Mesodermal cell (in vitro differentiated cells): ENCODE data around the gene ARL5C.

Experiments
- H3K27ac ChIP-seq: 2 replicates; pipeline ENCODE4 v1.7.0; 2013; ENCODE audit warnings: mild to moderate bottlenecking, low read depth, low read length, moderate library complexity; ENCODE audit not compliant: severe bottlenecking
- H3K36me3 ChIP-seq: 2 replicates; pipeline ENCODE4 v1.7.1; 2013; ENCODE audit warnings: mild to moderate bottlenecking, low read length, moderate library complexity; ENCODE audit not compliant: control insufficient read depth, insufficient read depth
- H3K4me1 ChIP-seq: one replicate; pipeline ENCODE4 v1.7.1; 2013; ENCODE audit warnings: mild to moderate bottlenecking, low read length; ENCODE audit not compliant: insufficient read depth, control insufficient read depth, poor library complexity, severe bottlenecking
- H3K4me3 ChIP-seq: 2 replicates; pipeline ENCODE4 v1.7.0; 2013; ENCODE audit warnings: low read length, control low read depth, mild to moderate bottlenecking; ENCODE audit not compliant: insufficient read depth, poor library complexity, severe bottlenecking; ENCODE audit errors: extremely low read depth
- H3K9me3 ChIP-seq: 2 replicates; pipeline ENCODE4 v1.7.1; 2013; ENCODE audit warnings: mild to moderate bottlenecking, low read length, moderate library complexity; ENCODE audit not compliant: control insufficient read depth
- WGBS, 2 experiments: methylation state at CpG; one replicate each; pipeline ENCODE4 v1.1.5; 2013; ENCODE audit warnings: missing lambda C conversion rate in 2 of 2; ENCODE audit not compliant: insufficient coverage in 2 of 2; 5-methylcytosine and 5-hydroxymethylcytosine counted together

The ARL5C gene

DNA sequence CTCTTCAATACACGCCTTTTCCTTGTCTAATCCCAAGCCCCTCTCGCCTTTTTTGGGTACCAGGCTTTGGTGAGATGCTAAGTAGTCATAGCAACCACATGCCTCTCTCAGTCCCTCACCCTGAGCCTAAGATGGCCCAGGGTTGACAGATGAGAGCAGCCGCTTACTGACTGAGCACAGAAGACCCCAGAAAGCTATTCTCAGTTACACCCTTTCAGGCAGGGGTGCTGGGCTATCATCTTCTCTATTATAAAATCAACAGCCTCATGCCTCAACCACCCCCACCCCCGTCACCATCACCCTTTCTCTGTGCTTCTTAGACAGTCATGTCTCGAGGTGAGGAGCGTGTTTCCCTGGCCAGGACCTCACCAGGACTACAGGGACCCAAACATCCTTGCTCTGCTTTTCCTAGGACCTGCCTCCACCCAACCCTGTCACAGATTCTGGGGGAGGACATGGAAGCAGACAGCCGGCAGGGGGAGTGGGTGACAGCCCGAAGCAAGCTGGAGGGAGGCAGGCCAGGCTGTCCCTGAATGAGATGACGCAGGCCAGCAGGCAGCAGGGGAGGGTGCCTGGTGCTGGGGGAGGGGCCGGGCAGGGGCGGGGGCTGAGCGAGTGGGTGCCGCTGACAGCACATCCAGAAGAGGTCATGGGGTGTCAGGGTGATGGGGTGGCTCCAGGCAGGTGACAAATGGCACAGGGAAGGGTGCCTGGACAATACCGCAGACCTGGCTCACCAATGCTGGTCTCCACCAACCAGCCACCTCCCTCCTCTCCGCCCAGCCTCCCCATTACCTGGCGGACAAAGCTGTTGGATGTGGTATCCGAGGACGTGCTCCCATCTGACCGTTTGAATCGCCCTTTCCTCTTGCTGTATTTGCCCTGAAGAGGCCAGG is 28.4 kb upstream of the ARL5C start:
- Histone ChIP-seq H3K4me1 (peaks cover 19% of the 10 kb centered on the region), H3K9me3 (no peaks in the 10 kb centered on the region), H3K27ac (peak overlapping the region; percentile 20), H3K36me3 (peaks cover 36% of the 10 kb centered on the region), H3K4me3 (peak overlapping the region; percentile 18)
- WGBS, 2 experiments: 42% methylated on average over 11 to 13 of the region's 20 CpGs

DNA sequence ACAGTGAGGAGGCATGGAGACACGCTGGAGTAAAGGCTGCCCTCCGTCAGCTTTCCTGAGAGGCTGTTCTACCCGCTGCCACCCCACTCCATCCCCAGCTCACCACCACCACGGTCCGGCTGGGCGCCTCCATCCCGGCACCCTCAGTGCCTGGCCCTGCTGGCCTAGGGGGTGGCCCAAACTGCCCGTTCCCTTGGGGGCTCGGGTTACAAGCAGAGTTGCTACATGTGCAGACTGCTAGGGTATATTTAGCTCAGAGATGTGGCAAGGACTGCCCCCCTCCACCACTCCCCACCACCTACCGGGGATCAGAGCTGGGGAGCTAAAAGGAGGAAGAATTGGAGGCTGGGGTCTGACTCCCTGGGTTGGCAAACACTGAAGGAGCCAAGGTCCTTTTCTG is 27.4 kb upstream of the ARL5C start:
- WGBS, 2 experiments: 78 to 95% methylated on average over 3 to 6 of the region's 10 CpGs
- H3K9me3 ChIP-seq: no peaks in the 10 kb centered on the region
- no peak overlapping the region for H3K27ac ChIP-seq
- H3K36me3 ChIP-seq: peaks cover 46% of the 10 kb centered on the region
- H3K4me1 ChIP-seq: peaks cover 19% of the 10 kb centered on the region
- H3K4me3 ChIP-seq: no peak overlapping the region

DNA sequence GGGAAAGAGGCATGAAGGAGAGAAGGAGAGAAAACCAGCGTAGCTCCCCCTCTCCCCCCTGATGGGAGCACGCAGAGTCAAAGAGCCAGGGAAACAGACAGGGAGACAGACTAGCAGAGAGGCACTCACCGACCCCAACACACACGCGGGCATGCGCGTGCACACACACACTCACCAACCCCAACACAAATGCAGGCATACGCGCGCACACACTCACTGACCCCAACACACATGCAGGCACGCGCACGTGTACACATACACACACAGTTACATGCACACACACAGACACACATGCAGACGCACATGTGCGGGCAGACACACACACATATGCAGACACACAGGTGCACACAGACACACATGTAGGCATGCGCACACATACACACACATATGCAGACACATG is 26.9 kb upstream of the ARL5C start:
- peaks cover 19% of the 10 kb centered on the region for H3K4me1 ChIP-seq
- WGBS, 2 experiments: 92 to 99% methylated on average over 11 to 16 of the region's 16 CpGs
- no peaks in the 10 kb centered on the region for H3K9me3 ChIP-seq
- H3K36me3 ChIP-seq: peaks cover 46% of the 10 kb centered on the region
- H3K27ac ChIP-seq: no peak overlapping the region
- no peak overlapping the region for H3K4me3 ChIP-seq

DNA sequence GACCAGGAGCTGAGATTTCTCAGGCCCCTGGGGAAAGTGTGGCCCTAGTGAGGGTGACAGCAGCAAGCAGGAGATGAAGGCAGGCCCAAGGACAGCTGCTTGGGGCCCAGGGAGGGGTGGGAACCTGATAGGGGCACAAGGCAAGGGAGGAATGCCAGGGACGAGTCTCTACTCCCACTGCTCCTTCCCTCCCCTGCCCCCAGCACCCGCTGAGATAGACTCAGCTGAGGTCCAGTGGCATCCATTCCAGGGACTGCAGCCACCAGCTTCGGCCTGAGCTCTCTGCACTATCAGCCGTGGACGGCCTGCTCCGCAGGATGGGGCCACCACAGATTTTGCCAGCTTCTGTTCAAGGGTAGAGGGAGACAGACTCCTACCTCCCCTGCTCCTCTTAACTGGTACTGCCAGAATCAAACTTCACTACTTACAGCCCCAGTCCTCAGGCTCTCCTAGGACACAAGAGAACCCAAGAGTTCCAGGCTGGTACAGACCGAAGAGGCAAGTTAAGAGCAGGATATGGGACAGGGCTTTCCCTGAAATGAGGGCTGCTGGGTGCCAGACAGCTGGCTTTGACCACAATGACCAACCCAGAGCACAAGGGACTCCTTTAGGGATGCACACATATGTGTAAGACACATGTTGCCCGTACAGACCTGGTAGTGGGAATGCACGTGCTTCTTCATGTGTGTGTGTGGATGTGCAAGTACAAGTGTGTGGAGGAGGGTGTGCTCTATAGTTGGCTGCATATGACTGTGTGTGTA is 26.0 kb upstream of the ARL5C start:
- 91 to 99% methylated on average over 7 of the region's 9 CpGs for WGBS, 2 experiments

DNA sequence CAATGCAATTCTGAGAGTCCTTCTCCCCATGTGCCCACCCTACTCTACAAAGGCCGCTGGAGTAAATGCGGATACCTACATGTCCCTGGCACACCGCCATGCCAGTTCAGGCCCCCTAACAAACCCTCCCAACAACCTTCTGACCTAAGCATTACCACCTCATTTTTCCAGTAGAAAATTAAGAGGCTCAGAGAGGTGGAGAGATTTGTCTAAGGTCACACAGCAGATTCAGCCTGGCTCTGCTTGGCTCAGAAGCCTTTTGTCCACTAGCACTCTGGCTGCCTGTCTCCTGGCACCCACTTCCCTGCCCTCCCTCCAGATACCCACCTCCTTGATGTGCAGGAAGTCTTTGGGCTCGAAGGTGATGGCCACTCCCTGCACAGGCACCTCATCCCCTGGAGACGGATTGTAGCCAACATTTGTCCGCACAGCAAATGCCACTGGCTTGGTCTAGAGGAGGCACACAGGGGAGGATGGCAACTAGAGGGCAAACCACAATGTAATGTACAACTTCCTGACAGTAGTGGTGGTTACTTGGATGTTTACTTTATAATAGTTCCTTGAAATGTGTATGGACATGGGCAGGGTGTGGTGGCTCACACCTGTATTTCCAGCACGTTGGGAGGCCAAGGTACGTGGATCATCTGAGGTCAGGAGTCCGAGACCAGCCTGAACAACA is 21.3 kb upstream of the ARL5C start:
- no peak overlapping the region for H3K27ac ChIP-seq
- 89 to 92% methylated on average over 7 to 8 of the region's 9 CpGs for WGBS, 2 experiments
- no peak overlapping the region for H3K4me3 ChIP-seq
- peaks cover 76% of the 10 kb centered on the region for H3K36me3 ChIP-seq
- H3K9me3 ChIP-seq: no peaks in the 10 kb centered on the region
- no peaks in the 10 kb centered on the region for H3K4me1 ChIP-seq

More for the DNA sequence above, 26.0 kb upstream of the ARL5C start:
- Histone ChIP-seq H3K4me1 (peaks cover 19% of the 10 kb centered on the region), H3K36me3 (peaks cover 52% of the 10 kb centered on the region), H3K4me3 (no peak overlapping the region), H3K9me3 (no peaks in the 10 kb centered on the region), H3K27ac (no peak overlapping the region)

DNA sequence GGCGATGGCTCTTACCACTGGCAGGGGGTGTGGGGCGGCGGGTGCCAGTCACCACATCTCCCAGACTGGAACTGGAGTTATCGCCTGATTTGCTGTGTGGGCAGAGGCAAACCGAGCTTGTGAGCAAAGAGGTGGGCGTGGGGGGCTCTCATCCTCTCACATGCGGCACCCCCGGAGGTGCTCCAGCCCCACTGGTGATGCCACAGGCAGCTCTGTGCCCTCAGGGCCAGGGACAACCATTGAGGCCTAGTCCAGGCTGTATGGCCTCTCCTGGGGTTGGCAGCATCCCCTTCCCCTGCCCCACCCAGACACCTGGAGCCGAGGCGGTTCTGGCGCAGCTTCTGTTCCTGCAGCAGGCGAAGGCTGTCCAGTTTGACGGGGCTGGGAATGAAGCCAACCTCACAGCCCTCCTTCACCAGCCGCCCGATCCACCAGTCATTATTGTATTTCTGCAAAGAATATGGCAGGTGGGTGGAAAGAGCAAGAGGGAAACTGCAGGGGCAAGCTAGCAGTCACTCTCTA is 20.6 kb upstream of the ARL5C start:
- WGBS, 2 experiments: 95 to 96% methylated on average over 11 to 12 of the region's 15 CpGs
- H3K27ac ChIP-seq: no peak overlapping the region
- peaks cover 79% of the 10 kb centered on the region for H3K36me3 ChIP-seq
- no peak overlapping the region for H3K4me3 ChIP-seq
- no peaks in the 10 kb centered on the region for H3K4me1 ChIP-seq
- H3K9me3 ChIP-seq: no peaks in the 10 kb centered on the region

DNA sequence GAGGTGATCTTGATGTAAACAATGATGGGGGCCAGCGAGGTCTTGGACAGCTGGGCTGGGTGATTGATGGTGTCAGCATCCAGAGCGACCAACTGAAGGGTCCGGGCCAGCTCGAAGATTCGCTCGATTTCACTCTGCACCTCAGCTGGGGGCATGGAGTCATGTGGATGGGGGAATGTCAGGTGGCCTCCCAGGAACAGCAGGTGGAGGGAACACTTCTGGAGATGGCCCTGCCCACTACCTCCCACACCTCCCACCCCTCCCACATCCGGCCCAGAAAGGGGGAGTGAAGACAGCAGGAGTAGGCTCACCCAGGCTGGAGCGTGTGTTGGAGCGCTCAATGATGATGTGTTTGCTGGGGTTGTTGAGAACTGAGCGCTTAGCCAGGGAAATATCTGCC is 17.8 kb upstream of the ARL5C start:
- Histone ChIP-seq H3K9me3 (no peaks in the 10 kb centered on the region), H3K36me3 (peaks cover 77% of the 10 kb centered on the region), H3K4me3 (no peak overlapping the region), H3K4me1 (no peaks in the 10 kb centered on the region), H3K27ac (no peak overlapping the region)
- WGBS, 2 experiments: 60 to 94% methylated on average over 1 to 9 of the region's 10 CpGs

DNA sequence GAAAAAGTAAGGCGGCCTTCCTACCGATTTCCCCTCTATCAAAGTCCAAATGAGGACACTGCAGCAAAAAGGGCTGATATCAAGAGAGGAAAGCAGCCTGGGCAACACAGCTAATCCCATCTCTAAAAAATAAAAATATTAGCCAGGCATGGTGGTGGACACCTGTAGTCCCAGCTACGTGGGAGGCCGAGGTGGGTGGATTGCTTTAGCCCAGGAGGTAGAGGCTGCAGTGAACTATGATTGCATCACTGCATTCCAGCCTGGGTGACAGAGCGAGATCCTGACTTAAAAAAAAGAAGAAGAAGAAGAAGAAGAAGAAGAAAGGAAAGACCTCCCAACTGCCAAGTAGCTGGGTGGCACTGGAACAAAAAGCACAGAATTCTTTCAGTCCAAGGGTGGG is 17.1 kb upstream of the ARL5C start:
- no peak overlapping the region for H3K4me3 ChIP-seq
- no peaks in the 10 kb centered on the region for H3K4me1 ChIP-seq
- 97 to 100% methylated on average over 1 to 3 of the region's 5 CpGs for WGBS, 2 experiments
- H3K27ac ChIP-seq: no peak overlapping the region
- H3K9me3 ChIP-seq: no peaks in the 10 kb centered on the region
- H3K36me3 ChIP-seq: peaks cover 76% of the 10 kb centered on the region

DNA sequence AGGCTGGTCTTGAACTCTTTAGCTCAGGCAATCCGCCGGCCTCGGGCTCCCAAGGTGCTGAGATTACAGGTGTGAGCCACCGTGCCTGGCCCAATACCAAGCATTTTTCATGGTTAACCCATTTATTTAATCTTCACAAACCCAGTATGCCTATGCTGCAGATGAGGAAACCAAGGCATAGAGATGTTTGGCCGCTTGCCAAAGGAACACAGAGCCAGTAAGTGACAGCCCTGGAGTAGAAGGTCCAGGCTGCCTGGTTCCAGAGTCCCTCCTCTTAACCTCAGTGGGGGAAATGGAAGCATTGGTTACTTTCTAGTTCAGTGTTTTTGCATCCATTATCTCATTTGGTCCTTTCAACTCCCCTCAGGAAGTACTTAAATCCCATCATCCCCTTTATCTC is 15.3 kb upstream of the ARL5C start:
- Histone ChIP-seq H3K9me3 (no peaks in the 10 kb centered on the region), H3K36me3 (peaks cover 81% of the 10 kb centered on the region), H3K4me3 (no peak overlapping the region), H3K4me1 (no peaks in the 10 kb centered on the region), H3K27ac (no peak overlapping the region)
- 91 to 100% methylated on average over 4 to 5 of the region's 5 CpGs for WGBS, 2 experiments

DNA sequence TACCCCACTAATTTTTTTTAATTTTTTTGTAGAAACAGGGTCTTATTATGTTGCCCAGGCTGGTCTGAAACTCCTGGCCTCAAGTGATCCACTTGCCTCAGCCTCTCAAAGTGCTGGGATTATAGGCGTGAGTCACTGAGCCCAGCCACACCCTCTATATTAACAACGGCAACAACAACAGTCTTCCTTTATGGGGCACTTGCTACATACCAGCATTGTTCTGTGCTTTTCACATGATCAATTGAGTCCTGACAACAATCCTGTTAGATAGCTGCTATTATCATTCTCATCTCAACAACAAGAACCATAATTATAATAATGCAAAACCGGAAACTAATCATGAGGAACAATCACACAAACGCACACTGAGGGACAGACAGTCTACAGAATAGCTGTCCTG is 12.6 kb upstream of the ARL5C start:
- Histone ChIP-seq H3K36me3 (peaks cover 68% of the 10 kb centered on the region), H3K9me3 (no peaks in the 10 kb centered on the region), H3K4me1 (peaks cover 14% of the 10 kb centered on the region), H3K4me3 (no peak overlapping the region), H3K27ac (no peak overlapping the region)
- 91 to 96% methylated on average over 4 of the region's 4 CpGs for WGBS, 2 experiments
